ENCODE data around the gene CACYBP.
"Not testable (repeated sequence)": the region's sequence is repeated elsewhere in the genome, so short reads cannot be mapped to it uniquely, and the experiment has no call there.

The CACYBP gene

DNA sequence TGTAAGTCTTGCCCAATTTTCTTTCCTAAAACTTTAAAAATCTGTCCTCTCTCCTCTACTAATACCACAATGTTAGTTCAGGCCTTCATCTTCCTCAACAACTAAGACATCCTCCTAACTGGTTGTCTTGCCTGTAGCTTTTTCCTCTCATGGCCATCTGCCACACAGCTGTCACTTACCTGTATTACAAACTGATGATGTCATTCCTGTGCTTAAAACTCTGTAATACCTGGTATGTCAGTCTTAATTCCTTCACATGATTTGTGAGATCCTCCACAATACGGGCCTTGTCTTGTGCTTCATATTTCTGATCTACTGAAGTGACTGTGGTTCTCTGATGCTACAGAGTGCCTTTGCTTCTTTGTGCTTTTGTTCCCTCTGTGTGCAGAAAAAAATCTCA lies 13.7 kb downstream of the CACYBP start:
- no peak for DNase-seq

- no peak for DNase-seq
Observed at GRCh38 chr1:175015243-175015642, 15.5 kb downstream of the CACYBP start.

- no peak for DNase-seq
Observed at GRCh38 chr1:175019524-175019923, 19.8 kb downstream of the CACYBP start.

DNA sequence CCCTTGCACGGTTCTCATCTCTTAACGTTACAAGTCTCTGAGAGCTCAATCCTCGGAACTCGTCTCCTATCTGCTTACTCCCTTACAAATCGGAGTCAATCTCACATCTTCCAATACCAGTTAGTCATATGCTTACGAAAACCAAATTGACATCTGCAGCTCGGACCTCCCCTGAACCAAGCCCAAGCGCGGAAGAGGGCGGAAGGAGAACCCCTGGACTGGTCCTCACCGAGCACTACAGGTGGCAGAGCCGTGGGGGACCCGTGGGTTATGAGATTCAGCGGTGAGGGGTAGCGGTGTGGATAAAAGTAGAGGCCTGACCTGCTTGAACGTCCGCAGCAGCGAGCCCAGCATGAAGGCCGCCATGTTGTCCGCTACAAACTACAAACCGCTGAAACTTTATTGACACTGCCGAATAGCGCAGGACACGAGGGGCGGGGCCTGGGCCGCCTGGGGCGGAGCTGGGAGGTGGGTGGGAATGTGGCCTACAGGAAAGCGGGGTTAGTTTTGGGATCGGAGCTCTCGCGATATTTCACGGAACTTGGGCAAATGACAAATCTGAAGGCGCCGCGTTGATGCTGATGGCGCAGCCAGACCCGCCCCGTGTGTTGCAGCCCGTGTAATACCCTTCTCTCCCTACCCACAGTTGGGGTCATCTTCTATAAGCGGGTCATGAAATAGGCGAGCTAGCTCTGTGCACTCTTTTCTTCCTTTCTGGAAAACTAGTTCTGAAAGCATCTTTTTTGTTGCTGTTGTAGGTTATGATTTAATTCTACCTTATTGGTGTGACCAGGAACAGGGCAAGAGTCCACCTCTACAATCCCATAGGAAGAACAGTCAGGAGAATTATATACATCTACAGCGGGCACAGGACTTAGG lies 23.5 kb downstream of the CACYBP start, which contains the start of gene MRPS14:
TSS of gene MRPS14 (minus strand) at position 383 of the 879 bp plus-strand sequence. CDS start at position 366, 17 bp downstream.
- DNase-seq = peak; percentile 98 to 99

DNA sequence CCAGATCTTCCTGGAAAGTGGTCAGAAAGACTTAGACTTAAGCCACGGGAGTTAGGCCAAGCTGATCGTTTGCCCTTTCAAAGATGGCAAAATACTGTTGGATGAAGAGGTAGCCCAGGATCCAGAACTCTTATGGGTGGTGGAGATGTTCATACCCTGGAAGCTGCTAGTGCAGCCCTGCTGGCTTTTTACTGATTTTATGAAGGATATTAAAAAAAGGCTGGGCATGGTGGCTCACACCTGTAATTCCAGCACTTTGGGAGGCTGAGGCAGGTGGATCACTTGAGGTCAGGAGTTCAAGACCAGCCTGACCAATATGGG lies 24.1 kb downstream of the CACYBP start:
- DNase-seq = not testable (repeated sequence)

DNA sequence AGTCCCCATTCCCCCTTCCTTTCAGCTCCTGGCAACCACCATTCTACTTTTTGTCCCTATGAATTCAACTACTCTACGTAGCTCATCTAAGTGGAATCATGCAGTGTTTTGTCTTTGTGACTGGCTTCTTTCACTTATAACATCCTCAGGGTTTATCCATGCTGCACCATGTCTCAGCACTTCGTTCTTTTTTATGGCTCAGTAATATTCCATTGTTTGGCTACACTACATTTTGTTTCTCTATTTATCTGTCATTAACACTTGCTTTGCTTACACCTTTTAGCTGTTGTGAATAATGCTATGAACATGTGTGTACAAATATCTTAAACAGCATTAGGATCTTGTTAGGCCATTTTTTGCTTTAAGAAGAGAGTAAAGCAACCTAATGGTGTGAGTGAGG lies 25.0 kb downstream of the CACYBP start:
- no peak for DNase-seq

- DNase-seq = no peak
Observed at GRCh38 chr1:175033953-175034352, 34.2 kb downstream of the CACYBP start.

GRCh38 chr1:175034775-175035174 lies 35.0 kb downstream of the CACYBP start:
- no peak for DNase-seq

DNA sequence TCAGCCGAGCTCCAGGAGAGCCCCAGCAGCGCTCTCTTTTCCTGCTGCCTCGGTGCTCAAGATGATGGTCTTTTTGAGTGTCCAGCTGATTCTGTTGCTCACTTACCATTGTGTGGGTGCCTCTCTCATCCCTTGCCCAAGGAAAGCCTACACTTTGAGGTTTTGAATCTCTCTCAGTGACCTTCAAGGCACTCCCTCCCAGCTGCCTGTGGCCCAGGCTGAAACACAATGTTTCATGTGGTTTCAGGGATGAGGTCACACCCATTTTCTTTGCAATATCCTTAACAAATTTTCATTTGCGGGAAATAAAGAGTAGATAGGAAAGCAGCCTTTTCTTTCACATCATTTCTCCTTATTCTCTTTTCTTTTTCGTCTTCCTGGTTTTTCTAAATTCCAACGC lies 36.1 kb downstream of the CACYBP start:
- peak in 1 of 2 donors; percentile 14 for DNase-seq

- DNase-seq = no peak
Observed at GRCh38 chr1:175036476-175036875, 36.7 kb downstream of the CACYBP start.

GRCh38 chr1:175037416-175037815 lies 37.7 kb downstream of the CACYBP start:
- peak in 1 of 2 donors; percentile 10 for DNase-seq

DNA sequence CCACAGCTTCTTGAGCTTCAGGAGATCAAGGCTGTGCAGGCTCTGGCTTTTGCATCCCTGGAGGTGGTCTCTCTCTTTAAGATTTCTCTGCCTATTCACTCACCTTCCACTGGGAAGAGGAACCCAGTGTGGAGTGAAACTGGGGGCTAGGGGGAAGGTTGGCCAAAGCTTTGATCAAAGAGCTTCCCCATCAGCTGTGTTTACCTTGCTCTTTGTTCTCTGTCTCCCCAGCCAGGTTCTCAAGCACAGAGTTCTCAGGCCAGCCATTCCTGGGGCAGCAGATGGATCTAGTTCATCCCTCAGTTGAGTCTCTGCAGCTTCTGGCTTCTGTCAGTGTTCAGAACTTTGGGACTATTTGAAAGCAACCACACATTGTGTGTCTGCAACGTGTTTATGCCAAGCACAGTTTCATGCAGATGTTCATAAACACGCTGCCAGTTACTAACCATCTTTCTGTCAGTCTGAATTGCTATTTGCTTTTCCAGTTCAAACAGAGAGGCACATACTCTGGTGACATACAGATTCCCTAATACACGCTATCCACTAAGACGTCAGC lies 40.7 kb downstream of the CACYBP start:
- DNase-seq = no peak

- DNase-seq = no peak
Observed at GRCh38 chr1:175042650-175043049, 42.9 kb downstream of the CACYBP start.

- DNase-seq = no peak
Observed at GRCh38 chr1:175043824-175044223, 44.1 kb downstream of the CACYBP start.

GRCh38 chr1:175044591-175044990 lies 44.8 kb downstream of the CACYBP start:
- not testable (repeated sequence) for DNase-seq

GRCh38 chr1:175045097-175045496 lies 45.4 kb downstream of the CACYBP start:
- DNase-seq = no peak

DNA sequence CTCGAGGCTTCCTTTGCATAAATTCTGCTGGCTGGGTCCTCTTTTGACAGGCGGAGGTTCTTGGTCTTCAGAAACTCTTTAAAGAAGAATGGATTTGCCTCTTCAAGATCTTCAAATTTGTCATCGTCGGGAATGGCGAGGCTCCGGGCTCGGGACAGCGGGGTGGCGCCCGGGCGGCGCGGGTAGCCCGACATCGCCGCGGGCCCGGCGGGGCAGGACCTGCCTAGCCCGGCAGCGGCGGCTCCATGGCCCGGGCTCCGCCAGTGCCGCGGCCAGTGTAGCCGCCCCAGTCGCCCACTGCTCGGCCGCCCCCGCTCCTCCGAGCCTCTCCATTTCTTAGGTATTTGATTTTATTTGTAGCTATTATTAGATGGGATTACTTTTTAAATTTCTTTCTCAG lies 45.8 kb downstream of the CACYBP start:
- no peak for DNase-seq

- no peak for DNase-seq
Observed at GRCh38 chr1:175050992-175051391, 51.2 kb downstream of the CACYBP start.

DNA sequence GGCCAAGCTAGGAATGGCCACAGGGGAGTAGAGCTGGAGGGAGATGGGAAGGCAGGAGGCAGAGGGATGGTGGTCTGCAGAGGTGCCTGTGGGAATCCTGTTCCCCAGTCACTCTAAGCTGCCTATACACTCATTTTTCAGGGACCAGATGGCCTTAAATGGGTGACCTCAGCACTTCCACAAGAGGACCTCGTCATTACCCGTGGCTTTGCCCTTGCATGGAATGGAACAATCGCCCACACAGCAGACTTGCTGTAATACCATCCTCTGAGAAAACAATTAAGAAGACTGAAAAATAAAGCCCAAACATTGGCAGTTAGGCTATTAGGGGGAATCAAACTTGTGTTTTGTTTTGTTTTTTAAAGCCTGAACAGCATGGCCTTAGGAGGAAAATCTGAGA lies 55.0 kb downstream of the CACYBP start:
- DNase-seq = peak; percentile 10 to 40

Measured in inflammatory macrophage (primary cell).